ENCODE measurements around the gene ZNF185. TPM values are rescaled to one million over a fixed set of nuclear protein-coding genes. Genes with fewer than 3 reads are reported as not detected.

ZNF185 gene
- total RNA-seq, 4 donors from 2014 or later, result 0.56 to 2.2 (median 1.3) TPM

- no peak for ATAC-seq
- no peak for DNase-seq
- Histone ChIP-seq H3K36me3 (no peaks in the 10 kb centered on the region), H3K27me3 (no peaks in the 10 kb centered on the region), H3K4me1 (no peaks in the 10 kb centered on the region), H3K4me3 (no peak overlapping the region), H3K27ac (no peak overlapping the region), H3K9me3 (no peaks in the 10 kb centered on the region)
- in situ Hi-C loops (cut with MboI; ENCODE audit: low sequenced_read_pairs in 4 of 4), result no loop called here
- TF ChIP-seq POLR2A (IDR thresholded peaks at IDR 0.05), result no peak
- no peak for TF ChIP-seq CTCF (IDR thresholded peaks at IDR 0.05 in 4 of 5, conservative IDR thresholded peaks at IDR 0.05 in 1 of 5)
- intact Hi-C loops (cut with DNase I; ENCODE audit: low total_unique reads), result no loop called here
These were observed 20.1 kb downstream of the ZNF185 start for GRCh38 chrX:152917656-152918579.

GRCh38 chrX:152918707-152919106, 20.8 kb downstream of the ZNF185 start:
- H3K36me3 ChIP-seq, result no peaks in the 10 kb centered on the region
- no peak overlapping the region for H3K4me3 ChIP-seq
- intact Hi-C loops (cut with DNase I; ENCODE audit: low total_unique reads), result no loop called here
- H3K27ac ChIP-seq, result no peak overlapping the region
- in situ Hi-C loops (cut with MboI; ENCODE audit: low sequenced_read_pairs in 4 of 4), result no loop called here
- no peak for ATAC-seq
- TF ChIP-seq CTCF (IDR thresholded peaks at IDR 0.05 in 4 of 5, conservative IDR thresholded peaks at IDR 0.05 in 1 of 5), result no peak
- no peak for TF ChIP-seq POLR2A (IDR thresholded peaks at IDR 0.05)
- H3K9me3 ChIP-seq, result no peaks in the 10 kb centered on the region
- H3K27me3 ChIP-seq, result no peaks in the 10 kb centered on the region
- H3K4me1 ChIP-seq, result no peaks in the 10 kb centered on the region
- no peak for DNase-seq

GRCh38 chrX:152923599-152923998, 25.7 kb downstream of the ZNF185 start:
- H3K4me1 ChIP-seq, result no peaks in the 10 kb centered on the region
- no peaks in the 10 kb centered on the region for H3K9me3 ChIP-seq
- H3K36me3 ChIP-seq, result no peaks in the 10 kb centered on the region
- no peaks in the 10 kb centered on the region for H3K27me3 ChIP-seq
- no peak for TF ChIP-seq CTCF (IDR thresholded peaks at IDR 0.05 in 4 of 5, conservative IDR thresholded peaks at IDR 0.05 in 1 of 5)
- no peak for TF ChIP-seq POLR2A (IDR thresholded peaks at IDR 0.05)
- ATAC-seq (no peak), DNase-seq (no peak)
- intact Hi-C loops (cut with DNase I; ENCODE audit: low total_unique reads) (no loop called here), in situ Hi-C loops (cut with MboI; ENCODE audit: low sequenced_read_pairs in 4 of 4) (no loop called here)
- H3K27ac ChIP-seq, result no peak overlapping the region
- no peak overlapping the region for H3K4me3 ChIP-seq

DNA sequence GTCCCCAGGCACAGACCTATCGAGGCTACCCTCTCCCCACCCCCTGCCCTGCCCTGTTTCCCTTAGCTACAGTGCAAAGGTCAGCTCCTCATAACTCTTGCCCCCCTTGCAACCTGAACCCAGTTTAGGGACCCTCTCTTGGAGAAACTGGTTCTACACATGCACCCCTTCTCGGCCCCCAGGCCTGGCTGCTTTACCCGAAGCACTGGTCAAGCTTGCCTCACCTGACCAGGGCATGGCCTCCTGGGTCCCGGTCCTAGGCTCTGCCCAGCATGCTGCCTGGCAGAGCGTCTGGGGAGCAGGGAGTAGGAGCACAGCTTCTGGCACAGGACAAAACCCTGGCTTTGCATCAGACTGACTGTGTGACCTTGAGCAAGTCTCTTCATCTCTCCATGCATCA, 28.0 kb downstream of the ZNF185 start:
- no peak for TF ChIP-seq CTCF (IDR thresholded peaks at IDR 0.05 in 4 of 5, conservative IDR thresholded peaks at IDR 0.05 in 1 of 5)
- no peak for TF ChIP-seq POLR2A (IDR thresholded peaks at IDR 0.05)
- in situ Hi-C loops (cut with MboI; ENCODE audit: low sequenced_read_pairs in 4 of 4), result loop anchor here in 1 of 4 donors (25.0 kb wide), 1 partner anchor 536 kb away; the partner anchor contains the start of gene HAUS7
- intact Hi-C loops (cut with DNase I; ENCODE audit: low total_unique reads), result no loop called here
- Histone ChIP-seq H3K4me1 (no peaks in the 10 kb centered on the region), H3K4me3 (no peak overlapping the region), H3K27ac (no peak overlapping the region), H3K36me3 (no peaks in the 10 kb centered on the region), H3K9me3 (no peaks in the 10 kb centered on the region), H3K27me3 (no peaks in the 10 kb centered on the region)
- no peak for ATAC-seq
- DNase-seq, result no peak
